Esophagus muscularis mucosa (tissue), 3 donors: ENCODE measurements around the gene STAT3.

Source experiments
- POLR2A ChIP-seq: fragments of 450-650 bp; IDR thresholded peaks from one replicate; pipeline ENCODE4 v1.6.1; 2017; ENCODE audit warnings: antibody characterized with exemption, moderate library complexity, mild to moderate bottlenecking, low read depth
- TF ChIP-seq, protein P1 (sequence below), 3 experiments: fragments of 200-600 bp in 2 of 3; fragments of 450-650 bp in 1 of 3; sonication (generic) in 2 of 3; IDR thresholded peaks; one replicate each; pipeline ENCODE4 v1.5.1; 2017 to 2019; ENCODE audit warnings: antibody characterized with exemption in 3 of 3, mild to moderate bottlenecking in 2 of 3, moderate library complexity in 1 of 3

DNA sequence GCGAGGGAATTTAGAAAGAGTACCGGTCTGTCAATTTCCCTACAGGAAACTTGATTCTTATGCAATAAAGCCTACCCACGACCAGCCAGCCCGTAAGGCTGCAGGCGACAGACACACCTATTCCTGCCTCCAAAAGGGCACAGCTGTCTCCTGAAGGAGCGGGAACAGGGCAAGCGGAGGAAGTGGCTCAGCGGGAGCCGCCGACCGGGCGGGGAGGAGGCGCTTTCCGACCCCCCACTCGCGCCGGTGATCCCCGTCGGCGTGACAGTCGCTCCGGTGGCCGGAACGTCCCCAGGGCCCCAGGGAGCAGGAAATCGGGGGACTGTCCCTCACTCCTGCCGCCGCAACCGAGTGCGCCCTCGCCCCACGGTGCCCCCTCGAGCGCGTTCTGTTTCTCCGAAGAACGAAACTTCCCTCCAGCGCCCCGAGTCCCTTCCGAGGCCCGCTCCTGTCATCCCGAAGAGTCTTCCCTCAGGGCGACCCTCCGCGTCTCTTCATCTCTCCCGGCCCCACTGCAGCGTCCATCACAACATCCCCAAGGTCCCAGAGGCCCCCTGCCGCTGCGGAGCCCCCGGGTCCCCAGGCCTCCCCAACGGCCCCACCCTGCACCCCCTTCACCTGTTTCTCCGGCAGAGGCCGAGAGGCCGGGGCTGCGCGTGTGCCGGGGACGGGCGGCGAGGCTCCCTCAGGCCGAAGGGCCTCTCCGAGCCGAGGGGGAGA lies 421 bp downstream of the STAT3 start:
- TF ChIP-seq, protein P1, sequence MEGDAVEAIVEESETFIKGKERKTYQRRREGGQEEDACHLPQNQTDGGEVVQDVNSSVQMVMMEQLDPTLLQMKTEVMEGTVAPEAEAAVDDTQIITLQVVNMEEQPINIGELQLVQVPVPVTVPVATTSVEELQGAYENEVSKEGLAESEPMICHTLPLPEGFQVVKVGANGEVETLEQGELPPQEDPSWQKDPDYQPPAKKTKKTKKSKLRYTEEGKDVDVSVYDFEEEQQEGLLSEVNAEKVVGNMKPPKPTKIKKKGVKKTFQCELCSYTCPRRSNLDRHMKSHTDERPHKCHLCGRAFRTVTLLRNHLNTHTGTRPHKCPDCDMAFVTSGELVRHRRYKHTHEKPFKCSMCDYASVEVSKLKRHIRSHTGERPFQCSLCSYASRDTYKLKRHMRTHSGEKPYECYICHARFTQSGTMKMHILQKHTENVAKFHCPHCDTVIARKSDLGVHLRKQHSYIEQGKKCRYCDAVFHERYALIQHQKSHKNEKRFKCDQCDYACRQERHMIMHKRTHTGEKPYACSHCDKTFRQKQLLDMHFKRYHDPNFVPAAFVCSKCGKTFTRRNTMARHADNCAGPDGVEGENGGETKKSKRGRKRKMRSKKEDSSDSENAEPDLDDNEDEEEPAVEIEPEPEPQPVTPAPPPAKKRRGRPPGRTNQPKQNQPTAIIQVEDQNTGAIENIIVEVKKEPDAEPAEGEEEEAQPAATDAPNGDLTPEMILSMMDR (IDR thresholded peaks at IDR 0.05): no peak
- peak; percentile 50 for TF ChIP-seq POLR2A
